Measurements from ENCODE around the gene ARHGAP18. TPM values are rescaled to one million over a fixed set of nuclear protein-coding genes. Genes with fewer than 3 reads are reported as not detected.

Gene ARHGAP18
- total and polyA plus RNA-seq, 5 donors from 2014 or later = 2.2 to 5.4 (median 5.0) TPM

- Mint-ChIP-seq H3K9me3 (no peaks in the 10 kb centered on the region), H3K27ac (no peak overlapping the region), H3K27me3 (no peaks in the 10 kb centered on the region), H3K4me3 (no peak overlapping the region), H3K4me1 (peaks cover 24 to 28% (median 27%) of the 10 kb centered on the region in 4 donors), H3K36me3 (no peaks in the 10 kb centered on the region)
- no peaks in the 10 kb centered on the region for H3K27me3 ChIP-seq (ENCODE audit: control insufficient read depth, insufficient read depth, low read length)
- no peak overlapping the region for H3K27ac ChIP-seq (ENCODE audit: insufficient read depth, low read length, poor library complexity, severe bottlenecking)
- no peak for ATAC-seq (ENCODE audit: low read depth in 2 of 2)
- H3K4me3 ChIP-seq (ENCODE audit: low read depth, low read length) = no peak overlapping the region
- peaks cover 13% of the 10 kb centered on the region for H3K4me1 ChIP-seq (ENCODE audit: control insufficient read depth, insufficient read depth, low read length, poor library complexity, severe bottlenecking)
- H3K9me3 ChIP-seq (ENCODE audit: control insufficient read depth in 2 of 2, low read length in 2 of 2) = no peaks in the 10 kb centered on the region
- no peaks in the 10 kb centered on the region for H3K36me3 ChIP-seq (ENCODE audit: control insufficient read depth, insufficient read depth, low read length)
- no peak for DNase-seq
These were observed 13.1 kb downstream of the ARHGAP18 start for GRCh38 chr6:129696843-129697242.

GRCh38 chr6:129696028-129696418, 14.0 kb downstream of the ARHGAP18 start:
- DNase-seq = no peak
- Mint-ChIP-seq H3K36me3 (no peaks in the 10 kb centered on the region), H3K4me3 (peak overlapping the region in 1 of 4 donors; percentile 5), H3K27ac (peak overlapping the region in 2 of 3 donors; percentile 48 to 75), H3K4me1 (peaks cover 24 to 34% (median 27%) of the 10 kb centered on the region in 4 donors), H3K9me3 (no peaks in the 10 kb centered on the region), H3K27me3 (no peaks in the 10 kb centered on the region)
- ATAC-seq (ENCODE audit: low read depth in 2 of 2) = no peak
- Histone ChIP-seq H3K27me3 (ENCODE audit: control insufficient read depth, insufficient read depth, low read length) (no peaks in the 10 kb centered on the region), H3K27ac (ENCODE audit: insufficient read depth, low read length, poor library complexity, severe bottlenecking) (no peak overlapping the region), H3K36me3 (ENCODE audit: control insufficient read depth, insufficient read depth, low read length) (no peaks in the 10 kb centered on the region), H3K4me3 (ENCODE audit: low read depth, low read length) (peak overlapping the region; percentile 29), H3K9me3 (ENCODE audit: control insufficient read depth in 2 of 2, low read length in 2 of 2) (no peaks in the 10 kb centered on the region), H3K4me1 (ENCODE audit: control insufficient read depth, insufficient read depth, low read length, poor library complexity, severe bottlenecking) (peaks cover 13% of the 10 kb centered on the region)

GRCh38 chr6:129695373-129696027, 14.5 kb downstream of the ARHGAP18 start:
- no peaks in the 10 kb centered on the region for H3K9me3 ChIP-seq (ENCODE audit: control insufficient read depth in 2 of 2, low read length in 2 of 2)
- H3K36me3 ChIP-seq (ENCODE audit: control insufficient read depth, insufficient read depth, low read length) = no peaks in the 10 kb centered on the region
- peak; percentile 62 to 72 for ATAC-seq (ENCODE audit: low read depth in 2 of 2)
- Mint-ChIP-seq H3K27me3 (no peaks in the 10 kb centered on the region), H3K27ac (peak overlapping the region in 2 of 3 donors; percentile 48 to 75), H3K9me3 (no peaks in the 10 kb centered on the region), H3K4me3 (peak overlapping the region in 1 of 4 donors; percentile 5), H3K4me1 (peaks cover 20 to 33% (median 24%) of the 10 kb centered on the region in 4 donors), H3K36me3 (no peaks in the 10 kb centered on the region)
- peaks cover 13% of the 10 kb centered on the region for H3K4me1 ChIP-seq (ENCODE audit: control insufficient read depth, insufficient read depth, low read length, poor library complexity, severe bottlenecking)
- H3K27me3 ChIP-seq (ENCODE audit: control insufficient read depth, insufficient read depth, low read length) = no peaks in the 10 kb centered on the region
- no peak overlapping the region for H3K27ac ChIP-seq (ENCODE audit: insufficient read depth, low read length, poor library complexity, severe bottlenecking)
- DNase-seq = peak in 1 of 3 donors; percentile 73
- H3K4me3 ChIP-seq (ENCODE audit: low read depth, low read length) = peak overlapping the region; percentile 29

GRCh38 chr6:129694036-129694435, 15.9 kb downstream of the ARHGAP18 start:
- no peak for ATAC-seq (ENCODE audit: low read depth in 2 of 2)
- Mint-ChIP-seq H3K36me3 (no peaks in the 10 kb centered on the region), H3K4me1 (peaks cover 14 to 28% (median 26%) of the 10 kb centered on the region in 4 donors), H3K4me3 (no peak overlapping the region), H3K9me3 (no peaks in the 10 kb centered on the region), H3K27ac (no peak overlapping the region), H3K27me3 (no peaks in the 10 kb centered on the region)
- no peak overlapping the region for H3K27ac ChIP-seq (ENCODE audit: insufficient read depth, low read length, poor library complexity, severe bottlenecking)
- no peak for DNase-seq
- H3K4me3 ChIP-seq (ENCODE audit: low read depth, low read length) = no peak overlapping the region
- H3K9me3 ChIP-seq (ENCODE audit: control insufficient read depth in 2 of 2, low read length in 2 of 2) = no peaks in the 10 kb centered on the region
- H3K27me3 ChIP-seq (ENCODE audit: control insufficient read depth, insufficient read depth, low read length) = no peaks in the 10 kb centered on the region
- peaks cover 13% of the 10 kb centered on the region for H3K4me1 ChIP-seq (ENCODE audit: control insufficient read depth, insufficient read depth, low read length, poor library complexity, severe bottlenecking)
- no peaks in the 10 kb centered on the region for H3K36me3 ChIP-seq (ENCODE audit: control insufficient read depth, insufficient read depth, low read length)

GRCh38 chr6:129692467-129692866, 17.5 kb downstream of the ARHGAP18 start:
- ATAC-seq (ENCODE audit: low read depth in 2 of 2) = no peak
- Mint-ChIP-seq H3K4me3 (no peak overlapping the region), H3K36me3 (no peaks in the 10 kb centered on the region), H3K27ac (peak overlapping the region in 2 of 3 donors; percentile 12 to 21), H3K27me3 (no peaks in the 10 kb centered on the region), H3K4me1 (peaks cover 22 to 35% (median 33%) of the 10 kb centered on the region in 4 donors), H3K9me3 (no peaks in the 10 kb centered on the region)
- peaks cover 19% of the 10 kb centered on the region for H3K4me1 ChIP-seq (ENCODE audit: control insufficient read depth, insufficient read depth, low read length, poor library complexity, severe bottlenecking)
- no peak for DNase-seq
- no peak overlapping the region for H3K4me3 ChIP-seq (ENCODE audit: low read depth, low read length)
- H3K36me3 ChIP-seq (ENCODE audit: control insufficient read depth, insufficient read depth, low read length) = no peaks in the 10 kb centered on the region
- H3K9me3 ChIP-seq (ENCODE audit: control insufficient read depth in 2 of 2, low read length in 2 of 2) = no peaks in the 10 kb centered on the region
- H3K27me3 ChIP-seq (ENCODE audit: control insufficient read depth, insufficient read depth, low read length) = no peaks in the 10 kb centered on the region
- H3K27ac ChIP-seq (ENCODE audit: insufficient read depth, low read length, poor library complexity, severe bottlenecking) = no peak overlapping the region

GRCh38 chr6:129691709-129692108, 18.3 kb downstream of the ARHGAP18 start:
- no peaks in the 10 kb centered on the region for H3K36me3 Mint-ChIP-seq
- H3K4me1 ChIP-seq (ENCODE audit: control insufficient read depth, insufficient read depth, low read length, poor library complexity, severe bottlenecking) = peaks cover 27% of the 10 kb centered on the region
- H3K27ac ChIP-seq (ENCODE audit: insufficient read depth, low read length, poor library complexity, severe bottlenecking) = no peak overlapping the region
- no peak overlapping the region for H3K4me3 Mint-ChIP-seq
- no peak for ATAC-seq (ENCODE audit: low read depth in 2 of 2)
- no peaks in the 10 kb centered on the region for H3K9me3 Mint-ChIP-seq
- no peak for DNase-seq
- H3K27ac Mint-ChIP-seq = no peak overlapping the region
- H3K27me3 Mint-ChIP-seq = no peaks in the 10 kb centered on the region
- H3K36me3 ChIP-seq (ENCODE audit: control insufficient read depth, insufficient read depth, low read length) = no peaks in the 10 kb centered on the region
- peaks cover 28 to 42% (median 34%) of the 10 kb centered on the region in 4 donors for H3K4me1 Mint-ChIP-seq
- H3K9me3 ChIP-seq (ENCODE audit: control insufficient read depth in 2 of 2, low read length in 2 of 2) = no peaks in the 10 kb centered on the region
- H3K4me3 ChIP-seq (ENCODE audit: low read depth, low read length) = no peak overlapping the region
- no peaks in the 10 kb centered on the region for H3K27me3 ChIP-seq (ENCODE audit: control insufficient read depth, insufficient read depth, low read length)

- H3K27me3 Mint-ChIP-seq = no peaks in the 10 kb centered on the region
These were observed 18.8 kb downstream of the ARHGAP18 start for GRCh38 chr6:129691043-129691640.

More at GRCh38 chr6:129691043-129691640, 18.8 kb downstream of the ARHGAP18 start:
- peaks cover 26 to 42% (median 33%) of the 10 kb centered on the region in 4 donors for H3K4me1 Mint-ChIP-seq
- ATAC-seq (ENCODE audit: low read depth in 2 of 2) = no peak
- Histone ChIP-seq H3K9me3 (ENCODE audit: control insufficient read depth in 2 of 2, low read length in 2 of 2) (no peaks in the 10 kb centered on the region), H3K4me1 (ENCODE audit: control insufficient read depth, insufficient read depth, low read length, poor library complexity, severe bottlenecking) (peaks cover 31% of the 10 kb centered on the region), H3K36me3 (ENCODE audit: control insufficient read depth, insufficient read depth, low read length) (no peaks in the 10 kb centered on the region), H3K27me3 (ENCODE audit: control insufficient read depth, insufficient read depth, low read length) (no peaks in the 10 kb centered on the region), H3K27ac (ENCODE audit: insufficient read depth, low read length, poor library complexity, severe bottlenecking) (no peak overlapping the region), H3K4me3 (ENCODE audit: low read depth, low read length) (no peak overlapping the region)
- H3K9me3 Mint-ChIP-seq = no peaks in the 10 kb centered on the region
- no peak for DNase-seq
- H3K4me3 Mint-ChIP-seq = peak overlapping the region in 1 of 4 donors; percentile 49
- no peaks in the 10 kb centered on the region for H3K36me3 Mint-ChIP-seq
- no peak overlapping the region for H3K27ac Mint-ChIP-seq
